HG02884 (cell line): ENCODE measurements around the gene DCDC2.
A peak's percentile ranks its signal among the peaks of the same experiment; 100 is the strongest.
"Not testable (repeated sequence)": the region's sequence is repeated elsewhere in the genome, so short reads cannot be mapped to it uniquely, and the experiment has no call there.

ENCODE experiments used
- ATAC-seq: cut with Tn5 transposase; IDR thresholded peaks from one replicate; pipeline ENCODE4 v1.9.1; 2021; ENCODE audit warnings: mild to moderate bottlenecking, moderate library complexity; ENCODE audit not compliant: unreplicated experiment

The DCDC2 gene

GRCh38 chr6:24381476-24382219 lies 23.8 kb upstream of the DCDC2 start:
- no peak for ATAC-seq

GRCh38 chr6:24378473-24379097 lies 20.7 kb upstream of the DCDC2 start:
- ATAC-seq: no peak

- ATAC-seq: no peak
Observed at GRCh38 chr6:24376871-24377270, 19.0 kb upstream of the DCDC2 start.

GRCh38 chr6:24374612-24375011 lies 16.8 kb upstream of the DCDC2 start:
- ATAC-seq: no peak

GRCh38 chr6:24365103-24365633 lies 7.3 kb upstream of the DCDC2 start:
- ATAC-seq: not testable (repeated sequence)

- ATAC-seq: not testable (repeated sequence)
Observed at GRCh38 chr6:24362363-24362762, 4.5 kb upstream of the DCDC2 start.

- peak; percentile 77 for ATAC-seq
Observed at GRCh38 chr6:24359640-24360454, 2.0 kb upstream of the DCDC2 start.

GRCh38 chr6:24358219-24358821 lies 461 bp upstream of the DCDC2 start:
- ATAC-seq: no peak

GRCh38 chr6:24356310-24356973 lies 1.4 kb downstream of the DCDC2 start:
- ATAC-seq: no peak

- no peak for ATAC-seq
Observed at GRCh38 chr6:24355393-24355792, 2.5 kb downstream of the DCDC2 start.

- ATAC-seq: no peak
Observed at GRCh38 chr6:24353861-24354260, 4.0 kb downstream of the DCDC2 start.

GRCh38 chr6:24352434-24352833 lies 5.4 kb downstream of the DCDC2 start:
- ATAC-seq: no peak

GRCh38 chr6:24344976-24345375 lies 12.9 kb downstream of the DCDC2 start:
- no peak for ATAC-seq

GRCh38 chr6:24340998-24341938 lies 16.6 kb downstream of the DCDC2 start:
- no peak for ATAC-seq

GRCh38 chr6:24339932-24340331 lies 17.9 kb downstream of the DCDC2 start:
- ATAC-seq: no peak

GRCh38 chr6:24334285-24334684 lies 23.6 kb downstream of the DCDC2 start:
- ATAC-seq: no peak

GRCh38 chr6:24332317-24332716 lies 25.5 kb downstream of the DCDC2 start:
- no peak for ATAC-seq

- ATAC-seq: no peak
Observed at GRCh38 chr6:24330137-24330732, 27.6 kb downstream of the DCDC2 start.

- no peak for ATAC-seq
Observed at GRCh38 chr6:24329451-24329850, 28.4 kb downstream of the DCDC2 start.
